Osteoblast (primary cell): Measurements from ENCODE around the gene MED25. TPM values are rescaled to one million over a fixed set of nuclear protein-coding genes. Genes with fewer than 3 reads are reported as not detected.

Experiments
- DNase-seq: peaks from one replicate; pipeline ENCODE4 v3.0.0; 2011; ENCODE audit warnings: low spot score, mixed read lengths; ENCODE audit not compliant: insufficient read length; ENCODE audit errors: missing footprints
- H2AFZ ChIP-seq: 2 replicates; pipeline ENCODE4 v1.6.0; 2011; ENCODE audit warnings: mild to moderate bottlenecking, low read length
- H3K27ac ChIP-seq: 2 replicates; pipeline ENCODE4 v1.5.1; 2011; ENCODE audit warnings: mild to moderate bottlenecking, low read depth, low read length, moderate library complexity
- H3K27me3 ChIP-seq: 2 replicates; pipeline ENCODE4 v1.6.0; 2012; ENCODE audit warnings: mild to moderate bottlenecking, control low read depth, inconsistent platforms, low read length, moderate library complexity; ENCODE audit not compliant: insufficient read depth
- H3K36me3 ChIP-seq: 2 replicates; pipeline ENCODE4 v1.5.1; 2011; ENCODE audit warnings: mild to moderate bottlenecking, low read length, control low read depth, moderate library complexity; ENCODE audit not compliant: insufficient read depth
- H3K4me1 ChIP-seq: 2 replicates; pipeline ENCODE4 v1.5.1; 2011; ENCODE audit warnings: mild to moderate bottlenecking, low read length, control low read depth, moderate library complexity; ENCODE audit not compliant: insufficient read depth
- H3K4me2 ChIP-seq: 2 replicates; pipeline ENCODE4 v1.6.0; 2011; ENCODE audit warnings: mild to moderate bottlenecking, low read length; ENCODE audit not compliant: insufficient read depth
- H3K4me3 ChIP-seq: fragments of 200-600 bp; sonication (generic); 3 replicates; pipeline ENCODE4 v1.5.1; 2012; ENCODE audit warnings: mild to moderate bottlenecking, low read length, inconsistent platforms; ENCODE audit not compliant: insufficient read depth
- H3K79me2 ChIP-seq: 2 replicates; pipeline ENCODE4 v1.6.0; 2012; ENCODE audit warnings: mild to moderate bottlenecking, low read length, control low read depth, inconsistent platforms; ENCODE audit not compliant: insufficient read depth
- H3K9me3 ChIP-seq: 2 replicates; pipeline ENCODE4 v1.5.1; 2011; ENCODE audit warnings: low read depth, low read length, control low read depth
- H4K20me1 ChIP-seq: 2 replicates; pipeline ENCODE4 v1.6.0; 2012; ENCODE audit warnings: mild to moderate bottlenecking, low read length, control low read depth; ENCODE audit not compliant: insufficient read depth
- CTCF ChIP-seq: IDR thresholded peaks from 2 replicates; pipeline ENCODE4 v1.5.1; 2011; ENCODE audit warnings: mild to moderate bottlenecking, low read depth, low read length, moderate library complexity; ENCODE audit errors: extremely low read depth
- total RNA-seq: library from RNA; depleted of rRNA; stranded (reverse); fragments of >200 nt; gene quantifications from 2 replicates; pipeline ENCODE4 v1.2.3, GENCODE V29; 2012

Gene MED25
- total RNA-seq, 1 donor = 19.5 TPM

- no peak overlapping the region for H3K4me3 ChIP-seq
- no peak for TF ChIP-seq CTCF
- no peaks in the 10 kb centered on the region for H3K9me3 ChIP-seq
- no peak overlapping the region for H2AFZ ChIP-seq
- no peak for DNase-seq
- peaks cover 39% of the 10 kb centered on the region for H4K20me1 ChIP-seq
- H3K4me2 ChIP-seq = no peak overlapping the region
- H3K27ac ChIP-seq = no peak overlapping the region
- H3K4me1 ChIP-seq = peaks cover 36% of the 10 kb centered on the region
- H3K79me2 ChIP-seq = peaks cover 43% of the 10 kb centered on the region
- no peaks in the 10 kb centered on the region for H3K27me3 ChIP-seq
- peaks cover 33% of the 10 kb centered on the region for H3K36me3 ChIP-seq
Observed at GRCh38 chr19:49854378-49855263, 36.5 kb downstream of the MED25 start.

GRCh38 chr19:49855277-49855675, 37.2 kb downstream of the MED25 start:
- Histone ChIP-seq H2AFZ (no peak overlapping the region), H3K9me3 (no peaks in the 10 kb centered on the region), H3K4me2 (no peak overlapping the region), H3K36me3 (peaks cover 38% of the 10 kb centered on the region), H3K79me2 (peaks cover 36% of the 10 kb centered on the region), H3K27me3 (no peaks in the 10 kb centered on the region), H4K20me1 (peaks cover 34% of the 10 kb centered on the region), H3K4me1 (peaks cover 35% of the 10 kb centered on the region), H3K4me3 (no peak overlapping the region), H3K27ac (no peak overlapping the region)
- no peak for TF ChIP-seq CTCF
- no peak for DNase-seq

GRCh38 chr19:49855676-49856573, 37.8 kb downstream of the MED25 start:
- Histone ChIP-seq H2AFZ (no peak overlapping the region), H3K79me2 (peaks cover 36% of the 10 kb centered on the region), H3K36me3 (peaks cover 43% of the 10 kb centered on the region), H3K9me3 (no peaks in the 10 kb centered on the region), H3K4me2 (no peak overlapping the region), H3K4me3 (no peak overlapping the region), H3K27me3 (no peaks in the 10 kb centered on the region), H3K4me1 (peaks cover 34% of the 10 kb centered on the region), H4K20me1 (peaks cover 39% of the 10 kb centered on the region), H3K27ac (no peak overlapping the region)
- DNase-seq = no peak
- no peak for TF ChIP-seq CTCF
